DOHH2 (cell line): ENCODE measurements around the gene CCR5AS.

Source experiments
- H3F3A ChIP-seq: fragments of 200-600 bp; sonication (generic), shearing (Covaris generic); 2 replicates; pipeline ENCODE4 v1.6.0; 2016; ENCODE audit warnings: antibody characterized with exemption, mild to moderate bottlenecking; ENCODE audit not compliant: control insufficient read depth, insufficient read depth
- H3K27ac ChIP-seq: fragments of 200-600 bp; sonication (generic); 2 replicates; pipeline ENCODE4 v1.5.1; 2014; ENCODE audit warnings: low read depth, mild to moderate bottlenecking, low read length, moderate library complexity
- H3K27me3 ChIP-seq: fragments of 200-600 bp; sonication (generic); 2 replicates; pipeline ENCODE4 v1.6.1; 2014; ENCODE audit warnings: mild to moderate bottlenecking, low read length, mixed read lengths; ENCODE audit not compliant: control insufficient read depth
- H3K36me3 ChIP-seq: fragments of 200-600 bp; sonication (generic); 2 replicates; pipeline ENCODE4 v1.6.1; 2014; ENCODE audit warnings: mild to moderate bottlenecking, low read length, moderate library complexity, mixed read lengths; ENCODE audit not compliant: control insufficient read depth
- H3K4me1 ChIP-seq: fragments of 200-600 bp; sonication (generic); 2 replicates; pipeline ENCODE4 v1.6.1; 2014; ENCODE audit warnings: mild to moderate bottlenecking, low read length, mixed read lengths; ENCODE audit not compliant: control insufficient read depth
- H3K4me2 ChIP-seq: fragments of 200-600 bp; sonication (generic); 2 replicates; pipeline ENCODE4 v1.6.0; 2014; ENCODE audit warnings: mild to moderate bottlenecking, low read length, moderate library complexity
- H3K4me3 ChIP-seq: fragments of 200-600 bp; sonication (generic); 2 replicates; pipeline ENCODE4 v1.5.1; 2014; ENCODE audit warnings: mild to moderate bottlenecking, low read length, mixed read lengths
- H3K79me2 ChIP-seq: fragments of 200-600 bp; sonication (generic); 2 replicates; pipeline ENCODE4 v1.6.1; 2014; ENCODE audit warnings: mild to moderate bottlenecking, low read length, mixed read lengths; ENCODE audit not compliant: control insufficient read depth
- H3K9me2 ChIP-seq: fragments of 200-600 bp; sonication (generic); replicated peaks from 2 replicates; pipeline ENCODE4 v1.6.1; 2014; ENCODE audit warnings: mild to moderate bottlenecking, low read length, mixed read lengths; ENCODE audit not compliant: control insufficient read depth
- H3K9me3 ChIP-seq: fragments of 200-600 bp; sonication (generic); 2 replicates; pipeline ENCODE4 v1.6.1; 2014; ENCODE audit warnings: antibody characterized with exemption, low read length, mixed read lengths; ENCODE audit not compliant: control insufficient read depth, insufficient read depth
- H4K20me1 ChIP-seq: fragments of 200-600 bp; sonication (generic); 2 replicates; pipeline ENCODE4 v1.6.0; 2014; ENCODE audit warnings: low read depth, mild to moderate bottlenecking, antibody characterized with exemption, low read length, moderate library complexity; ENCODE audit not compliant: control insufficient read depth, insufficient read depth
- EZH2phosphoT487 ChIP-seq: fragments of 200-600 bp; sonication (generic); IDR thresholded peaks from 2 replicates; pipeline ENCODE4 v1.6.1; 2017; ENCODE audit warnings: borderline replicate concordance, mild to moderate bottlenecking, antibody characterized with exemption, low read length, moderate library complexity, mixed read lengths
- TF ChIP-seq, protein P1 (sequence below): fragments of 200-600 bp; sonication (generic); IDR thresholded peaks from one replicate; pipeline ENCODE4 v1.5.1; 2014; ENCODE audit warnings: antibody characterized with exemption, mild to moderate bottlenecking, low read depth, low read length; ENCODE audit not compliant: poor library complexity, severe bottlenecking

Gene CCR5AS

DNA sequence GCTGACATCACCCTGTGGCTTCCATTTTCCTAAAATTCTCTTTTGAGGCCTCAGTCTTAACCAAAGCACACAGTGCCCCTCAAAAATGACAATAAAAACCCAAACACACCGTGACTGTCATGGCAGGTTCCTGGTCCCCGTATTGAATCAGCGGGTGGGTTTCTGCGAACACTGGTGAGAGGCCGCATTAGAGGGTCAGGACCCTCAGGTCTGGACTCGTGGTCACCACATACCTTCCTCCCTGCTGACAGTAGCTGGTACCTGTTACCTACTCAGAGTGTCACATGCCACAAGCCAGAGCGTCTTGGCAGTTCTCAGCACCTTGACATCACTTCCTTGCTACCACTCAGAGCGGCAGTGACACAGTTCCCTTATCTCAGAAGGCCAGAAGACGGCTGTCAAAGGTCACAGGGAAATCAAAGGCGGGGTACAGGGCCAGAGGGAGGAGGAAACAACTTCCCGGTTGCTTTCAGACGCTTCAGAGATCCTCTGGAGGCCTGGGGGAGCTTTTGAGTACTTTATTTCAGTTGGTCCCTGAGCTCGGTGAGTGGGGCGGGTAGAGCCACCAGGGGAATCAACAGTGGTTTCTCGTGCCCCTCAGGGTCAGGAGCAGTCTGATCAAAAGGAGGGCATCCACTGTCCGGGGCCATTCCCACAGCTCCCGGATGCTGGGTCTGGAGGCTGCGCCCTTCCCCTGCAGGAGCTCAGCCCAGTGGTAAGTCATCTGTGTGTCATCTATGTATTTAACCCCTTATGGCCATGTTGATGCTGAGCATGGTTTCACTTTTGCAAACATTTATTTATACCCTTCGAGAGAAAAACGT, at the start of gene CCR5AS, which contains the start of gene CCRL2:
CCR5AS (minus strand) TSS at position 279 of the 824 bp plus-strand sequence.
CCRL2 (plus strand) TSS at position 472 of the 824 bp plus-strand sequence. CDS start 821 bp downstream, outside the sequence.
- peaks cover 28% of the 10 kb centered on the region for H3K27me3 ChIP-seq
- no peaks in the 10 kb centered on the region for H4K20me1 ChIP-seq
- no peak within 1 kb of the TSS for H3K4me2 ChIP-seq
- no peaks in the 10 kb centered on the region for H3K4me1 ChIP-seq
- no peaks in the 10 kb centered on the region for H3K9me3 ChIP-seq
- H3K79me2 ChIP-seq, result no peaks in the 10 kb centered on the region
- no peaks in the 10 kb centered on the region for H3K9me2 ChIP-seq
- no peaks in the 10 kb centered on the region for H3K36me3 ChIP-seq
- H3K27ac ChIP-seq, result no peak within 1 kb of the TSS
- H3K4me3 ChIP-seq, result no peak within 1 kb of the TSS
- TF ChIP-seq, protein P1, sequence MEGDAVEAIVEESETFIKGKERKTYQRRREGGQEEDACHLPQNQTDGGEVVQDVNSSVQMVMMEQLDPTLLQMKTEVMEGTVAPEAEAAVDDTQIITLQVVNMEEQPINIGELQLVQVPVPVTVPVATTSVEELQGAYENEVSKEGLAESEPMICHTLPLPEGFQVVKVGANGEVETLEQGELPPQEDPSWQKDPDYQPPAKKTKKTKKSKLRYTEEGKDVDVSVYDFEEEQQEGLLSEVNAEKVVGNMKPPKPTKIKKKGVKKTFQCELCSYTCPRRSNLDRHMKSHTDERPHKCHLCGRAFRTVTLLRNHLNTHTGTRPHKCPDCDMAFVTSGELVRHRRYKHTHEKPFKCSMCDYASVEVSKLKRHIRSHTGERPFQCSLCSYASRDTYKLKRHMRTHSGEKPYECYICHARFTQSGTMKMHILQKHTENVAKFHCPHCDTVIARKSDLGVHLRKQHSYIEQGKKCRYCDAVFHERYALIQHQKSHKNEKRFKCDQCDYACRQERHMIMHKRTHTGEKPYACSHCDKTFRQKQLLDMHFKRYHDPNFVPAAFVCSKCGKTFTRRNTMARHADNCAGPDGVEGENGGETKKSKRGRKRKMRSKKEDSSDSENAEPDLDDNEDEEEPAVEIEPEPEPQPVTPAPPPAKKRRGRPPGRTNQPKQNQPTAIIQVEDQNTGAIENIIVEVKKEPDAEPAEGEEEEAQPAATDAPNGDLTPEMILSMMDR, result no peak
- TF ChIP-seq EZH2phosphoT487, result no peak
- no peaks in the 10 kb centered on the region for H3F3A ChIP-seq

DNA sequence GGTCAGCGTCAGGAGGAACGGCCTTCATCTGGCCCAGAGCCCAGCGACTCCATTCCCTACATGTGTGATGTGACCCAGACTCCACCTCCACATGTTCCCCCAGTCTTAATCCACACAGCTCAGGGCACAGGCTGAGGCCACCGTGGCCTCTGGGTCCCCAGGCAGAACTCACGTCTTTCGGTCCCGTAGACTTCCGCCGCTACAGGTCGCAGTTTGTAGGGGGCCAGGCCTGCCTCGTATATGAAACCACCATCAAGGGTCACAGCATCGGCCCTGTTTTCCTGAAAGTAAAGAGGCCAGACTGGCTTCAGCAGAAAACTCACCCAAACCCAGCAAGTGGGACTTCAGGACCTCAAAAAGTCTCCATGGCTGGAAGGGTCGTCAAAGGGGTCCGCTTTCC, 49.3 kb upstream of the CCR5AS start:
- no peaks in the 10 kb centered on the region for H3K9me2 ChIP-seq
- TF ChIP-seq, protein P1, result no peak
- TF ChIP-seq EZH2phosphoT487, result no peak

DNA sequence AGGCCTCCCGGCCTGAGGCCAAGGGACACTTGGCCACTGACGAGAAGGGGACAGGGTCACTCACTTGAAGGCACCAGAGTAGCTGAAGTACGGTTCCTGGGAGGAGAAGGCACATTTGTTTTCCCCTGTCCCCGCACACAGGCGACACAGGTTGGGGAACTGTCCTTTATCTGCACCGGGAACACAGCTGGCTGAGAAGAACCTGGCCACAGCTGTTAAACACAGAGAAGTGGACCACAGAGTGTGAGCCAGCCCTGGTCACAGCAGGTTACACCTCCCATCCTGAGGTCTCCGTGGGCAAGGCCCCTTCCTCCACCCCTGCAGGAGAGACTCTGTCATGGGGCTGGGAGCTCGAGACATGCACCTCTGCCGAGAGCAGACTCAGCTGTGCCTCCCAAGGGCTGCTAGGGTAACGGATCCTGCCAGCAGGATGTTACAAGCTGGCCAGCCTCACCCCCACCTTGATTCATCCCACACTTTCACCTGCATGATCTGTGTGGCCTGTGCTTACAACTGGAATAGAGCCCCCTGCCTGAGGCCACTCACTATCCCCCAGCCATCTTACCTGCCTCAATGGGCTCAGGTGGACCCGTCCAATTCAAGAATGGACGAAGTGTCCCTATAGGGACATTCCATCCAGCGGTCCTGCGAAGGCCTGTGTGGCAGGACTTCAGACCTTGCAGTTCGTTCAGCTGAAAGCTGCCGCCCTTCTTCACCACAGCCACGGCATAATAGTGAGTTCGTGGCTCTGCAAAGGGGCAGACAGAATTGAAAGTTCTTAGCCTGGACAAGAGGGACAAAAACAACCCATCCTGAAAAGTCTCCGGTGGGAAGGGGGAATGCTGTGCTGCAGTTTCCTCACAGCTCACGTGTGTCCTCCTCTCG, 48.6 kb upstream of the CCR5AS start:
- Histone ChIP-seq H3K36me3 (no peaks in the 10 kb centered on the region), H3K4me1 (no peaks in the 10 kb centered on the region), H3K79me2 (no peaks in the 10 kb centered on the region), H3K9me2 (no peaks in the 10 kb centered on the region), H3K4me3 (no peak overlapping the region), H3K4me2 (no peak overlapping the region), H3K9me3 (no peaks in the 10 kb centered on the region), H3K27me3 (peaks cover 12% of the 10 kb centered on the region), H4K20me1 (no peaks in the 10 kb centered on the region), H3K27ac (no peak overlapping the region), H3F3A (no peaks in the 10 kb centered on the region)
- no peak for TF ChIP-seq EZH2phosphoT487
- TF ChIP-seq, protein P1, result no peak

More for the DNA sequence above, 49.3 kb upstream of the CCR5AS start:
- no peak overlapping the region for H3K4me2 ChIP-seq
- H3K9me3 ChIP-seq, result no peaks in the 10 kb centered on the region
- H3K79me2 ChIP-seq, result no peaks in the 10 kb centered on the region
- H3K4me3 ChIP-seq, result no peak overlapping the region
- peaks cover 15% of the 10 kb centered on the region for H3K27me3 ChIP-seq
- H4K20me1 ChIP-seq, result no peaks in the 10 kb centered on the region
- H3F3A ChIP-seq, result no peaks in the 10 kb centered on the region
- no peaks in the 10 kb centered on the region for H3K4me1 ChIP-seq
- no peak overlapping the region for H3K27ac ChIP-seq
- H3K36me3 ChIP-seq, result no peaks in the 10 kb centered on the region
